ENCODE data around the gene INSL3.
A peak's percentile ranks its signal among the peaks of the same experiment; 100 is the strongest.

Gene INSL3

GRCh38 chr19:17797424-17798201 is 23.7 kb downstream of the INSL3 start:
- Histone ChIP-seq H3K4me3 (ENCODE audit: low read depth in 1 of 2, low read length in 2 of 2) (peak overlapping the region; percentile 76 to 80), H3K36me3 (ENCODE audit: control insufficient read depth in 1 of 2, insufficient read depth in 2 of 2, low read length in 2 of 2) (no peaks in the 10 kb centered on the region), H3K9me3 (ENCODE audit: control insufficient read depth in 1 of 2, low read length in 2 of 2) (no peaks in the 10 kb centered on the region), H3K9ac (ENCODE audit: low read depth in 1 of 2, low read length in 2 of 2) (peak overlapping the region; percentile 85 to 92), H3K27me3 (ENCODE audit: control insufficient read depth in 1 of 2, insufficient read depth in 2 of 2, low read length in 2 of 2) (peaks cover 0 to 7% of the 10 kb centered on the region in 2 donors), H3K4me1 (ENCODE audit: control insufficient read depth in 1 of 2, insufficient read depth in 2 of 2, low read length in 2 of 2) (peaks cover 20 to 34% of the 10 kb centered on the region in 2 donors), H3K27ac (ENCODE audit: low read depth, low read length) (peak overlapping the region; percentile 97)

DNA sequence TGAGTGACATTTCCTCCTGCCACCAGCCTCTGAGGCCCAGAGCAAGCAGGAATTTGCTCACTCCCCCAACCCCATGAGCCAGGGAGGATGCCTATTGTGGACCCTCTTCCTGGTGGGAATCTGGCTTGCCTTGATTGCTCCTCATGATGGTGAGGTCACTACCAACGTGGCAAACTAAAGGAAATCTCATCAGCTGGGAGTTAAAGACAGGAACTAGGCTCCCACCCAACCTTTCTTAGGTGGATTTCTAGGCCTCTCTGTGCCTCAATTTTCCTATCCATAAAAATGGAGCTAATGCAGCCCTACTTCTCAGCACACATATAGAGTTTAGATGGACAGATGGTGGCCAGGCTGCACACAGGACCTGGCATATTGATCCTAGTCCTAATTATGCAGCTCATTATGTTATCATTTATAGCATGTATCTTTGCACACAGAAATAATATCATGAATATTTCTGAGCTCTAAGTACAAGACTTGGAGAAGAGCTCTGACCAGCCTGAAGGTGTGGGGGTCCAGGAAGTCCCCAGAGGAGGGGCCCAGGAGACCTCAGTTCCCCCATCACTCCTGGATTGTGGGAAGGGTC is 24.4 kb downstream of the INSL3 start:
- peaks cover 0 to 7% of the 10 kb centered on the region in 2 donors for H3K27me3 ChIP-seq (ENCODE audit: control insufficient read depth in 1 of 2, insufficient read depth in 2 of 2, low read length in 2 of 2)

GRCh38 chr19:17796013-17796837 is 25.1 kb downstream of the INSL3 start:
- H3K4me1 ChIP-seq (ENCODE audit: control insufficient read depth in 1 of 2, insufficient read depth in 2 of 2, low read length in 2 of 2): peaks cover 25 to 39% of the 10 kb centered on the region in 2 donors
- H3K9me3 ChIP-seq (ENCODE audit: control insufficient read depth in 1 of 2, low read length in 2 of 2): no peaks in the 10 kb centered on the region
- no peaks in the 10 kb centered on the region for H3K36me3 ChIP-seq (ENCODE audit: control insufficient read depth in 1 of 2, insufficient read depth in 2 of 2, low read length in 2 of 2)
- peak overlapping the region; percentile 74 to 80 for H3K4me3 ChIP-seq (ENCODE audit: low read depth in 1 of 2, low read length in 2 of 2)
- peaks cover 0 to 7% of the 10 kb centered on the region in 2 donors for H3K27me3 ChIP-seq (ENCODE audit: control insufficient read depth in 1 of 2, insufficient read depth in 2 of 2, low read length in 2 of 2)
- peak overlapping the region; percentile 85 to 92 for H3K9ac ChIP-seq (ENCODE audit: low read depth in 1 of 2, low read length in 2 of 2)
- peak overlapping the region; percentile 97 for H3K27ac ChIP-seq (ENCODE audit: low read depth, low read length)

More for the DNA sequence above, 24.4 kb downstream of the INSL3 start:
- peak overlapping the region; percentile 97 for H3K27ac ChIP-seq (ENCODE audit: low read depth, low read length)
- H3K36me3 ChIP-seq (ENCODE audit: control insufficient read depth in 1 of 2, insufficient read depth in 2 of 2, low read length in 2 of 2): no peaks in the 10 kb centered on the region
- H3K4me3 ChIP-seq (ENCODE audit: low read depth in 1 of 2, low read length in 2 of 2): peak overlapping the region; percentile 74 to 80
- H3K9me3 ChIP-seq (ENCODE audit: control insufficient read depth in 1 of 2, low read length in 2 of 2): no peaks in the 10 kb centered on the region
- peak overlapping the region; percentile 85 to 92 for H3K9ac ChIP-seq (ENCODE audit: low read depth in 1 of 2, low read length in 2 of 2)
- peaks cover 20 to 34% of the 10 kb centered on the region in 2 donors for H3K4me1 ChIP-seq (ENCODE audit: control insufficient read depth in 1 of 2, insufficient read depth in 2 of 2, low read length in 2 of 2)

DNA sequence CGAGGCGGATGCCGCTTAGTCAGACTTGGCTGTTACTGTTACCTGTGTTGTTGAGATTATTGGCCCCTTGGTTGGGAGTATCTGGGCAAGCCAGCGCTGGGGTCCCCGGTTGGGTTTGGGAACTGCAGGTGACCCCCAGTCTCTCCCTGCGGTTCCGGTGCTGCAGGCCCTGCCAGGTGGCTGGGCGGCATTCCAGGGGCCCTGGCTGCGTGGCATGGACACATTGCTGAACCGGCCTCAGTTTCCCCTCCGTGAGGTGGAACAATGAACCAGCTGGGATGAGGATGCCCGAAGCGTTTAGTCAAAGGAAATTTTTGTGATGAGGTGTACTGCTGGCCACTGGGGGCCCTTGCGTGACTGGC is 25.8 kb downstream of the INSL3 start:
- Histone ChIP-seq H3K9ac (ENCODE audit: low read depth in 1 of 2, low read length in 2 of 2) (peak overlapping the region; percentile 85 to 92), H3K4me1 (ENCODE audit: control insufficient read depth in 1 of 2, insufficient read depth in 2 of 2, low read length in 2 of 2) (peaks cover 27 to 44% of the 10 kb centered on the region in 2 donors), H3K27ac (ENCODE audit: low read depth, low read length) (peak overlapping the region; percentile 97), H3K36me3 (ENCODE audit: control insufficient read depth in 1 of 2, insufficient read depth in 2 of 2, low read length in 2 of 2) (no peaks in the 10 kb centered on the region), H3K9me3 (ENCODE audit: control insufficient read depth in 1 of 2, low read length in 2 of 2) (no peaks in the 10 kb centered on the region), H3K4me3 (ENCODE audit: low read depth in 1 of 2, low read length in 2 of 2) (peak overlapping the region; percentile 74 to 80), H3K27me3 (ENCODE audit: control insufficient read depth in 1 of 2, insufficient read depth in 2 of 2, low read length in 2 of 2) (peaks cover 0 to 7% of the 10 kb centered on the region in 2 donors)

GRCh38 chr19:17794731-17795494 is 26.4 kb downstream of the INSL3 start, which contains the start of gene B3GNT3:
TSS of gene B3GNT3 (plus strand) at chr19:17795138. CDS start at chr19:17807808, 12,670 bp downstream.
- Histone ChIP-seq H3K9me3 (ENCODE audit: control insufficient read depth in 1 of 2, low read length in 2 of 2) (no peaks in the 10 kb centered on the region), H3K27me3 (ENCODE audit: control insufficient read depth in 1 of 2, insufficient read depth in 2 of 2, low read length in 2 of 2) (peaks cover 0 to 7% of the 10 kb centered on the region in 2 donors), H3K36me3 (ENCODE audit: control insufficient read depth in 1 of 2, insufficient read depth in 2 of 2, low read length in 2 of 2) (no peaks in the 10 kb centered on the region), H3K4me3 (ENCODE audit: low read depth in 1 of 2, low read length in 2 of 2) (peak within 1 kb of the TSS; percentile 74 to 80), H3K9ac (ENCODE audit: low read depth in 1 of 2, low read length in 2 of 2) (peak within 1 kb of the TSS; percentile 85 to 92), H3K4me1 (ENCODE audit: control insufficient read depth in 1 of 2, insufficient read depth in 2 of 2, low read length in 2 of 2) (peaks cover 30 to 50% of the 10 kb centered on the region in 2 donors), H3K27ac (ENCODE audit: low read depth, low read length) (peak within 1 kb of the TSS; percentile 97)

DNA sequence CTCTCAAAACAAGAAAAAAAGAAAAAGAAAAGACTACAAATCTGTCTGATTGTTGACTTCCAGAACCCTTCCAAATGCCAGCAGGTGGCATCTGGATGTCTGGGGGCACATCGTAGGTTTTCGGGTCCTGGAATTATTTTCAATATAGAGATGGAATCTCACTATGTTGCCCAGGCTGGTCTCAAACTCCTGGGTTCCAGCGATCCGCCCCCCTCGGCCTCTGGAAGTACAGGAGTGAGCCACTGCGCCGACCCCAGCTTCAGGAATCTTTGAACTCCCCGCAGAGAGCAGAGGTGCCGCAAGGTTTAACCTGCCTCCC is 26.9 kb downstream of the INSL3 start:
- peaks cover 24 to 46% of the 10 kb centered on the region in 2 donors for H3K4me1 ChIP-seq (ENCODE audit: control insufficient read depth in 1 of 2, insufficient read depth in 2 of 2, low read length in 2 of 2)
- H3K9me3 ChIP-seq (ENCODE audit: control insufficient read depth in 1 of 2, low read length in 2 of 2): no peaks in the 10 kb centered on the region
- peak overlapping the region; percentile 62 for H3K27ac ChIP-seq (ENCODE audit: low read depth, low read length)
- H3K36me3 ChIP-seq (ENCODE audit: control insufficient read depth in 1 of 2, insufficient read depth in 2 of 2, low read length in 2 of 2): no peaks in the 10 kb centered on the region
- peak overlapping the region; percentile 74 to 80 for H3K4me3 ChIP-seq (ENCODE audit: low read depth in 1 of 2, low read length in 2 of 2)
- peak overlapping the region in 1 of 2 donors; percentile 92 for H3K9ac ChIP-seq (ENCODE audit: low read depth in 1 of 2, low read length in 2 of 2)
- peaks cover 0 to 7% of the 10 kb centered on the region in 2 donors for H3K27me3 ChIP-seq (ENCODE audit: control insufficient read depth in 1 of 2, insufficient read depth in 2 of 2, low read length in 2 of 2)

- no peaks in the 10 kb centered on the region for H3K9me3 ChIP-seq (ENCODE audit: control insufficient read depth in 1 of 2, low read length in 2 of 2)
- no peaks in the 10 kb centered on the region for H3K36me3 ChIP-seq (ENCODE audit: control insufficient read depth in 1 of 2, insufficient read depth in 2 of 2, low read length in 2 of 2)
- H3K4me3 ChIP-seq (ENCODE audit: low read depth in 1 of 2, low read length in 2 of 2): no peak overlapping the region
- H3K9ac ChIP-seq (ENCODE audit: low read depth in 1 of 2, low read length in 2 of 2): no peak overlapping the region
- H3K4me1 ChIP-seq (ENCODE audit: control insufficient read depth in 1 of 2, insufficient read depth in 2 of 2, low read length in 2 of 2): peaks cover 12 to 25% of the 10 kb centered on the region in 2 donors
- H3K27ac ChIP-seq (ENCODE audit: low read depth, low read length): no peak overlapping the region
- peaks cover 0 to 7% of the 10 kb centered on the region in 2 donors for H3K27me3 ChIP-seq (ENCODE audit: control insufficient read depth in 1 of 2, insufficient read depth in 2 of 2, low read length in 2 of 2)
Measured at GRCh38 chr19:17790059-17790780, 31.1 kb downstream of the INSL3 start.

DNA sequence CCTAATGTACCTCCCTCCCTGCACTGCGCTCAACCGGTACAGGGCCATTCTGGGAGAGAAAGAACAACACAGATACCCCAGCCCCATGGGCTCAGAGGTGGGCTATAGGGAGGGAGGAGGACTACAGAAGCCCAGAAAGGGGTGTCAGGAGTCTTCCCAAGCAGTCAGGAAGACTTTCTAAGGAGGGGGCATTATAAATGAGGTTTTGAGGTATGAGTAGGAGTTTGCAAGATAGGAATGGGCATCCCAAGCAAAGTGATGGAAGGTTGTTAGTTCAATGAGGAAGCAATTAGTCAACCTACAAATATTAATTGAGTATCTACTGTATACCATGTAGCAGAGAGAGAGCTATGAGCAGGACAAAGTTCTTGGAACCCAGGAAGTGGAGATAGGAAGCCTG is 32.7 kb downstream of the INSL3 start:
- Histone ChIP-seq H3K9me3 (ENCODE audit: control insufficient read depth in 1 of 2, low read length in 2 of 2) (no peaks in the 10 kb centered on the region), H3K27ac (ENCODE audit: low read depth, low read length) (no peak overlapping the region), H3K27me3 (ENCODE audit: control insufficient read depth in 1 of 2, insufficient read depth in 2 of 2, low read length in 2 of 2) (no peaks in the 10 kb centered on the region), H3K9ac (ENCODE audit: low read depth in 1 of 2, low read length in 2 of 2) (no peak overlapping the region), H3K36me3 (ENCODE audit: control insufficient read depth in 1 of 2, insufficient read depth in 2 of 2, low read length in 2 of 2) (no peaks in the 10 kb centered on the region), H3K4me1 (ENCODE audit: control insufficient read depth in 1 of 2, insufficient read depth in 2 of 2, low read length in 2 of 2) (peaks cover 12 to 26% of the 10 kb centered on the region in 2 donors), H3K4me3 (ENCODE audit: low read depth in 1 of 2, low read length in 2 of 2) (no peak overlapping the region)

- no peak overlapping the region for H3K9ac ChIP-seq (ENCODE audit: low read depth in 1 of 2, low read length in 2 of 2)
- H3K4me3 ChIP-seq (ENCODE audit: low read depth in 1 of 2, low read length in 2 of 2): no peak overlapping the region
- H3K36me3 ChIP-seq (ENCODE audit: control insufficient read depth in 1 of 2, insufficient read depth in 2 of 2, low read length in 2 of 2): no peaks in the 10 kb centered on the region
- peaks cover 12 to 22% of the 10 kb centered on the region in 2 donors for H3K4me1 ChIP-seq (ENCODE audit: control insufficient read depth in 1 of 2, insufficient read depth in 2 of 2, low read length in 2 of 2)
- H3K27ac ChIP-seq (ENCODE audit: low read depth, low read length): no peak overlapping the region
- H3K27me3 ChIP-seq (ENCODE audit: control insufficient read depth in 1 of 2, insufficient read depth in 2 of 2, low read length in 2 of 2): no peaks in the 10 kb centered on the region
- no peaks in the 10 kb centered on the region for H3K9me3 ChIP-seq (ENCODE audit: control insufficient read depth in 1 of 2, low read length in 2 of 2)
Measured at GRCh38 chr19:17787274-17787913, 33.9 kb downstream of the INSL3 start.

Measured in duodenal mucosa (tissue), 2 donors.